Ovary (tissue), 3 donors: ENCODE results near the gene C3orf18.

Source experiments
- EP300 ChIP-seq: sonication (generic); formaldehyde crosslinking; IDR thresholded peaks from one replicate; pipeline ENCODE4 v1.6.1; 2017; ENCODE audit warnings: antibody characterized with exemption
- TF ChIP-seq, protein P1 (sequence below), 3 donors: fragments of 450-650 bp in 2 of 3; fragments of 200-600 bp in 1 of 3; IDR thresholded peaks; one replicate each; pipeline versions ENCODE4 v1.5.1 to v1.8.0; 2016 to 2022; ENCODE audit warnings: antibody characterized with exemption in 3 of 3, mild to moderate bottlenecking in 1 of 3
- donor health status: DM: no; HTN: no; CAD: no.

DNA sequence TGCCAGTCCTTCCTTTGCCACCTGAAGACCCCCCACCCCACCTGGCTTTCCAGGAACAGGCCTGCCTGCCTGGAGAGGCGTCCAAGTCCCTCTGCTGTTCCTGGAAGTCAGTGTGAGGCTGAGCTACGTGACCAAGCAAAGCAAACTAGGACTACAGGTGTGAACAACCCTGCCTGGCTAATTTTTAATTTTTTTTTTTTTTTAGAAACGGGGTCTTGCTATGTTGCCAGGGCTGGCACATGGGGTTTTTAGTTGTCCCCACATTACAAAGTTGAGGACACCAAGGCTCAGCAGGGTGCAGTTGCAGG lies 19.2 kb upstream of the C3orf18 start:
- TF ChIP-seq, protein P1, sequence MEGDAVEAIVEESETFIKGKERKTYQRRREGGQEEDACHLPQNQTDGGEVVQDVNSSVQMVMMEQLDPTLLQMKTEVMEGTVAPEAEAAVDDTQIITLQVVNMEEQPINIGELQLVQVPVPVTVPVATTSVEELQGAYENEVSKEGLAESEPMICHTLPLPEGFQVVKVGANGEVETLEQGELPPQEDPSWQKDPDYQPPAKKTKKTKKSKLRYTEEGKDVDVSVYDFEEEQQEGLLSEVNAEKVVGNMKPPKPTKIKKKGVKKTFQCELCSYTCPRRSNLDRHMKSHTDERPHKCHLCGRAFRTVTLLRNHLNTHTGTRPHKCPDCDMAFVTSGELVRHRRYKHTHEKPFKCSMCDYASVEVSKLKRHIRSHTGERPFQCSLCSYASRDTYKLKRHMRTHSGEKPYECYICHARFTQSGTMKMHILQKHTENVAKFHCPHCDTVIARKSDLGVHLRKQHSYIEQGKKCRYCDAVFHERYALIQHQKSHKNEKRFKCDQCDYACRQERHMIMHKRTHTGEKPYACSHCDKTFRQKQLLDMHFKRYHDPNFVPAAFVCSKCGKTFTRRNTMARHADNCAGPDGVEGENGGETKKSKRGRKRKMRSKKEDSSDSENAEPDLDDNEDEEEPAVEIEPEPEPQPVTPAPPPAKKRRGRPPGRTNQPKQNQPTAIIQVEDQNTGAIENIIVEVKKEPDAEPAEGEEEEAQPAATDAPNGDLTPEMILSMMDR (IDR thresholded peaks at IDR 0.05), result no peak
- no peak for TF ChIP-seq EP300
